Bronchial epithelial cell (primary cell): ENCODE data around the gene TNK2. TPM values are rescaled to one million over a fixed set of nuclear protein-coding genes. Genes with fewer than 3 reads are reported as not detected.
A peak's percentile ranks its signal among the peaks of the same experiment; 100 is the strongest.
"Not testable (repeated sequence)": the region's sequence is repeated elsewhere in the genome, so short reads cannot be mapped to it uniquely, and the experiment has no call there.

Experiments
- DNase-seq: peaks from one replicate; pipeline ENCODE4 v3.0.0-alpha.2; 2010; ENCODE audit warnings: low read depth
- FAIRE-seq: peaks from 2 replicates; lab custom pipeline; 2011; peaks lifted over from hg19 to GRCh38; lab: Jason Lieb, UNC
- H3K27me3 ChIP-seq: 2 replicates; pipeline ENCODE4 v1.5.1; 2011; ENCODE audit warnings: low read length; ENCODE audit not compliant: control insufficient read depth, insufficient read depth
- H3K36me3 ChIP-seq: 2 replicates; pipeline ENCODE4 v1.5.1; 2011; ENCODE audit warnings: low read length; ENCODE audit not compliant: control insufficient read depth, insufficient read depth
- H3K4me3 ChIP-seq: 2 replicates; pipeline ENCODE4 v1.5.1; 2011; ENCODE audit warnings: mild to moderate bottlenecking, low read depth, low read length, control low read depth
- total RNA-seq: library from RNA; depleted of rRNA; stranded (reverse); fragments of >200 nt; gene quantifications from 2 replicates; pipeline ENCODE4 v1.2.1, GENCODE V29; 2014
- TF ChIP-seq, protein P1 (sequence below): IDR thresholded peaks from 2 replicates; pipeline ENCODE4 v1.5.1; 2011; ENCODE audit warnings: mild to moderate bottlenecking, moderate library complexity, low read length, control low read depth, inconsistent platforms; ENCODE audit not compliant: insufficient read depth, severe bottlenecking

Gene TNK2
- total RNA-seq, 1 donor from 2014 or later = 6.3 TPM

DNA sequence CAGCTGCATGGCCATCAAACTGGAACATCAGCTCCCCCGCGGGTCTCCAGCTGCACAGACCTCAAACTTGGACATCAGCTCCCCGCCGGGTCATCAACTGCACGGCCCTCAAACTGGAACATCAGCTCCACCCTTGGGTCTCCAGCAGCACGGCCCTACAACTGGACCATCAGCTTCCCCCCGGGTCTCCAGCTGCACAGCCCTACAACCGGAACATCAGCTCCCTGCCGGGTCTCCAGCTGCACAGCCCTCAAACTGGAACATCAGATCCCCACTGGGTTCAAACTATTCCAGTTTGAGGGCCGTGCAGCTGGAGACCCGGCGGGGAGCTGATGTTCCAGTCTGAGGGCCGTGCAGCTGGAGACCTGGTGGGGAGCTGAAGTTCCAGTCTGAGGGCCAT lies 32.5 kb upstream of the TNK2 start:
- not testable (repeated sequence) for H3K36me3 ChIP-seq, H3K4me3 ChIP-seq, DNase-seq, FAIRE-seq, H3K27me3 ChIP-seq

GRCh38 chr3:195939526-195940470 lies 31.4 kb upstream of the TNK2 start:
- not testable (repeated sequence) for H3K4me3 ChIP-seq, H3K27me3 ChIP-seq, H3K36me3 ChIP-seq, FAIRE-seq, DNase-seq

DNA sequence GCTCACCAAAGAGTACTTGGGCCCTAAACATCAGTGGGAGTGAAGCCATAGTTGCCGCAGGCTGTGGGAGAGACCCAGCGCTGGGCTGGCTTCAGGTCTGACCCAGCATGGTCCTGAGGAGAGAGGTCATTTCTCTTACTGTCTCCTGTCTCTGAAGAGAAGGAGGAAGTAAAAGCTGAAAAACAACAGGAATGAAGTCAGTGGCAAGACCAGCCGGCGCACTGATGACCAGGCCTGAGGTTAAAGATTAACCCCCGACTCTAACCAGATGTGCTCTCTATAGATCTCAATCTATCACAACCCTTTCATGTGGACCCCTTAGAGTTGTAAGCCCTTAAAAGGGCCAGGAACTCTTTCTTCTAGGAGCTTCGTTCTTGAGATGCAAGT lies 24.7 kb upstream of the TNK2 start:
- H3K4me3 ChIP-seq, FAIRE-seq, H3K27me3 ChIP-seq, DNase-seq, H3K36me3 ChIP-seq: not testable (repeated sequence)

DNA sequence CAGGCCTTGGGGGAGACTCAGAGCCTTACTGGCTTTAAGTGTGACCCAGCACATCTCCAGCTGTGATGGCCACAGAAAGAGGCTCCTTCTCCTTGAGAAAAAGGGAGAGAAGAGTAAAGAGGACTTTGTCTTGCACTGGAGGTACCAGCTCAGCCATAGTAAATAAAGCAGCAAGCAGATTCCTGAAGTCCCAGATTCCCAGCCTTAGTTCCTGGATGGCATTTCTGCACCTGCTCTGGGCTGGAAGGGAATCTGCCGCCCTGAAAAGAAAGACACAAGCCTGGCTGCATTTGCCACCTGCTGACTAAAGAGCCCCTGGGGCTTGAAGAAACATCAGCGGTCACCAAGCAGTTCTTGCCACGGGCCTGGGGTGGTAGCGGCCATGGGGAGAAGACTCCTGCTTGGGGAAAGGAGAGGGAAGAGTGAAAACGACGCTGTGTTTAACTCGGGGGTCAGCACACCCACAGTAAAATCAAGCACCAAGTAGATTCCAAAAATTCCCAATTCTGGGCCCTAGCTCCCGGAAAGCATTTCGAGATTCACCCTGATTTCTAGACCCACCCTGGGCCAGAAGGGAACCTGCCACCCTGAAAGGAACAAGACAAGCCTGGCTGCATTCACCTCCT lies 24.2 kb upstream of the TNK2 start:
- DNase-seq = no peak
- Histone ChIP-seq H3K27me3 (no peaks in the 10 kb centered on the region), H3K4me3 (no peak overlapping the region), H3K36me3 (no peaks in the 10 kb centered on the region)
- FAIRE-seq = no peak
- TF ChIP-seq, protein P1, sequence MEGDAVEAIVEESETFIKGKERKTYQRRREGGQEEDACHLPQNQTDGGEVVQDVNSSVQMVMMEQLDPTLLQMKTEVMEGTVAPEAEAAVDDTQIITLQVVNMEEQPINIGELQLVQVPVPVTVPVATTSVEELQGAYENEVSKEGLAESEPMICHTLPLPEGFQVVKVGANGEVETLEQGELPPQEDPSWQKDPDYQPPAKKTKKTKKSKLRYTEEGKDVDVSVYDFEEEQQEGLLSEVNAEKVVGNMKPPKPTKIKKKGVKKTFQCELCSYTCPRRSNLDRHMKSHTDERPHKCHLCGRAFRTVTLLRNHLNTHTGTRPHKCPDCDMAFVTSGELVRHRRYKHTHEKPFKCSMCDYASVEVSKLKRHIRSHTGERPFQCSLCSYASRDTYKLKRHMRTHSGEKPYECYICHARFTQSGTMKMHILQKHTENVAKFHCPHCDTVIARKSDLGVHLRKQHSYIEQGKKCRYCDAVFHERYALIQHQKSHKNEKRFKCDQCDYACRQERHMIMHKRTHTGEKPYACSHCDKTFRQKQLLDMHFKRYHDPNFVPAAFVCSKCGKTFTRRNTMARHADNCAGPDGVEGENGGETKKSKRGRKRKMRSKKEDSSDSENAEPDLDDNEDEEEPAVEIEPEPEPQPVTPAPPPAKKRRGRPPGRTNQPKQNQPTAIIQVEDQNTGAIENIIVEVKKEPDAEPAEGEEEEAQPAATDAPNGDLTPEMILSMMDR = no peak

GRCh38 chr3:195931582-195932273 lies 23.4 kb upstream of the TNK2 start:
- Histone ChIP-seq H3K4me3 (no peak overlapping the region), H3K36me3 (no peaks in the 10 kb centered on the region), H3K27me3 (no peaks in the 10 kb centered on the region)
- peak; percentile 98 for FAIRE-seq
- TF ChIP-seq, protein P1 = no peak
- DNase-seq = no peak

DNA sequence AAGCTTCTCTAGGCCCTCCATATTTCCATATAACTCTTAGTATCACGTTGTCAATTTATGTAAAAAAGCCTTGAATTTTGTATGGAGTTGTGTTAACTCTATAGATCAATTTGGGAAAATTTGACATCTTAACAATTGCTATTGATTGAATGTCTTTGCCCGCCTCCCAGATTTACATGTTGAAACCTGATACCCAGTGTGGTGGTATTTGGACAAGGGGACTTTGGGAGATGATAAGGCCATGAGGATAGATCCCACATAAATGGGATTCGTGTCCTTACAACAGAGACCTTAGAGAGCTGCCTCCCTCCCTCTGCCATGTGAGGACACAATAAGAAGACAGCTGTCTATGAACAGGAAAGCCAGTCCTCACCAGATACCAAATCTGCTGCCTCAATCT lies 21.1 kb upstream of the TNK2 start:
- no peaks in the 10 kb centered on the region for H3K36me3 ChIP-seq
- H3K27me3 ChIP-seq = no peaks in the 10 kb centered on the region
- TF ChIP-seq, protein P1 = no peak
- no peak overlapping the region for H3K4me3 ChIP-seq
- no peak for DNase-seq
- FAIRE-seq = no peak

GRCh38 chr3:195921334-195921791 lies 13.0 kb upstream of the TNK2 start:
- H3K4me3 ChIP-seq = no peak overlapping the region

More at GRCh38 chr3:195921334-195921791, 13.0 kb upstream of the TNK2 start:
- FAIRE-seq (no peak), DNase-seq (peak; percentile 28)
- Histone ChIP-seq H3K36me3 (no peaks in the 10 kb centered on the region), H3K27me3 (no peaks in the 10 kb centered on the region)
- TF ChIP-seq, protein P1 = no peak
